ENCODE data around the gene INCENP. TPM values are rescaled to one million over a fixed set of nuclear protein-coding genes. Genes with fewer than 3 reads are reported as not detected.

Gene INCENP
- total and polyA plus RNA-seq, 11 donors, result 2.0 to 22.8 (median 12.5) TPM

DNA sequence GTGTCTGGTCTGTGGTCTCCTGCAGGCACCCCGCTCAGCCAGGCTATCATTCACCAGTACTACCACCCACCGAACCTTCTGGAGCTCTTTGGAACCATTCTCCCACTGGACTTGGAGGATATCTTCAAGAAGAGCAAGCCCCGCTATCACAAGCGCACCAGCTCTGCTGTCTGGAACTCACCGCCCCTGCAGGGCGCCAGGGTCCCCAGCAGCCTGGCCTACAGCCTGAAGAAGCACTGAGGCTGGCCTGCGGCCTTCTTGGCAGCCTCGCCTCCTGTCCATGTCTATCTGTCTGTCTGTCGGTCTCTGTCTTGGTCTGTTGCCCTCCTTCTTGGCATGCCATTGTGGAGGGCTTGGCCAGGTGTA lies 27.9 kb downstream of the INCENP start:
- DNase-seq (peak in 1 of 5 donors; percentile 7), ATAC-seq (no peak)
- Histone ChIP-seq H3K27ac (no peak overlapping the region), H3K4me1 (peaks cover 0 to 14% (median 3%) of the 10 kb centered on the region in 12 donors), H3K9me3 (no peaks in the 10 kb centered on the region), H3K4me3 (no peak overlapping the region), H3K27me3 (no peaks in the 10 kb centered on the region), H3K36me3 (peaks cover 0 to 59% (median 43%) of the 10 kb centered on the region in 9 donors)
- intact Hi-C loops (cut with DNase I), result no loop called here
- WGBS, 4 donors, result 90 to 98% (median 97%) methylated on average over 8 to 9 of the region's 9 CpGs
- TF ChIP-seq, protein P1, sequence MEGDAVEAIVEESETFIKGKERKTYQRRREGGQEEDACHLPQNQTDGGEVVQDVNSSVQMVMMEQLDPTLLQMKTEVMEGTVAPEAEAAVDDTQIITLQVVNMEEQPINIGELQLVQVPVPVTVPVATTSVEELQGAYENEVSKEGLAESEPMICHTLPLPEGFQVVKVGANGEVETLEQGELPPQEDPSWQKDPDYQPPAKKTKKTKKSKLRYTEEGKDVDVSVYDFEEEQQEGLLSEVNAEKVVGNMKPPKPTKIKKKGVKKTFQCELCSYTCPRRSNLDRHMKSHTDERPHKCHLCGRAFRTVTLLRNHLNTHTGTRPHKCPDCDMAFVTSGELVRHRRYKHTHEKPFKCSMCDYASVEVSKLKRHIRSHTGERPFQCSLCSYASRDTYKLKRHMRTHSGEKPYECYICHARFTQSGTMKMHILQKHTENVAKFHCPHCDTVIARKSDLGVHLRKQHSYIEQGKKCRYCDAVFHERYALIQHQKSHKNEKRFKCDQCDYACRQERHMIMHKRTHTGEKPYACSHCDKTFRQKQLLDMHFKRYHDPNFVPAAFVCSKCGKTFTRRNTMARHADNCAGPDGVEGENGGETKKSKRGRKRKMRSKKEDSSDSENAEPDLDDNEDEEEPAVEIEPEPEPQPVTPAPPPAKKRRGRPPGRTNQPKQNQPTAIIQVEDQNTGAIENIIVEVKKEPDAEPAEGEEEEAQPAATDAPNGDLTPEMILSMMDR (IDR thresholded peaks at IDR 0.05), result no peak
- no peak for TF ChIP-seq POLR2A (IDR thresholded peaks at IDR 0.05)

DNA sequence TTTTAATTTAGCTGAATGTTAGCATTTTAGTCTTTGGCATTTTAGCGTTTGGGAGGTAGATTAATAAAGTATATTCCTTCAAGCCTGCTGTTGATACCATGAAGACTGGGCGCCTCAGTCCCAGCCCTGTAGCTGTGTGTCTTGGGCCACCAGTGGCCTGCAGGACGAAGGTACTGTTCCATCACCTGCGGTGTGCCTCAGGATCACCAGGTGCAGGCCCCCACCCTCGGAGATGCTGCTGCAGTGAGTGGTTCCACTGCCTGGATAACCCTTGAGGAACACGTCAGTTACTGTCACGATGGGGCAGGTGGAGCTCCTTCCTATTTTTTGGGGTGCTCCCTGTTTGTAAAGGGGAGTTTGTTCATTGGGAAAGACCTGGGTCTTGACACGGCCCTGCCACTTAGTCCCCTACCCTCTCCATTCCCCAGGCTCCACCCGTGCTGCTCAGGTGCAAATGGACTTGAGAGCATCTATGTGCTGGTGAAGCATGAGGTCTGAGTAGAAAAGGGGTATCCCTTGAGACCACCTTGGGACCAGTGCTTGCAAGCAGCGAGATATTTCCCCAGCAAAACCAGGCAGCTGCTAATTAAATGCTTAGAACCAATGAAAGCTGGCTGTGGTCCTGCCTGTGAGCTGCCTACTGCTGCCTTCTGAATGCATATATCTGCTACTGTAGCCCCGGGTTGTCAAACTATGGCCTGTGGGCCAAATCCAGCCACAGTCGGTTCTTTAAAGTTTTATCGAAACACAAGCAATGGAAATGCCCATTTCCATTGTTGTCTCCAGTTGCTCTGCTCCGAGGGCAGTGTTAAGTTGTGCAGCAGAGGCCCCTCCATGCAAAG lies 28.7 kb downstream of the INCENP start:
- intact Hi-C loops (cut with DNase I), result no loop called here
- Histone ChIP-seq H3K36me3 (peaks cover 0 to 52% (median 35%) of the 10 kb centered on the region in 9 donors), H3K4me3 (no peak overlapping the region), H3K9me3 (no peaks in the 10 kb centered on the region), H3K27ac (peak overlapping the region in 1 of 12 donors; percentile 29), H3K4me1 (peaks cover 0 to 14% (median 3%) of the 10 kb centered on the region in 12 donors), H3K27me3 (no peaks in the 10 kb centered on the region)
- peak in 1 of 5 donors; percentile 18 for DNase-seq
- peak in 1 of 4 donors; percentile 9 for ATAC-seq
- 87 to 90% (median 88%) methylated on average over 14 of the region's 14 CpGs for WGBS, 4 donors
- TF ChIP-seq, protein P1 (IDR thresholded peaks at IDR 0.05), result no peak

DNA sequence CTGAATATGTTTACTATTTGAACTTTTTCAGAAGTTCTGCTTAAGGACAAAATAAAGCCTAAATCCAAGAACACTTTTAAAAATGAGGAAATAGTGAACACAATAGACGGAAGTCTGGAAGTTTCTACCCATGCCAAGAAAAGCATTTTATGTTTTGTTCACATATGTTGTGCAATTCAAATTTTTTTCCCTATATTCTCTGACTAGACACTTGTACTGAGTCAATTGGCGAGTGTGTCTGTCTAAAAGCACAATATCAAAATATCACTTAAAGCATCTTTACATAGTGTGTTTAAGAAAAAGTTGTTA lies 29.2 kb downstream of the INCENP start:
- TF ChIP-seq, protein P1 (IDR thresholded peaks at IDR 0.05), result no peak
- no peak for TF ChIP-seq POLR2A (IDR thresholded peaks at IDR 0.05)
- Histone ChIP-seq H3K27me3 (no peaks in the 10 kb centered on the region), H3K9me3 (no peaks in the 10 kb centered on the region), H3K4me3 (no peak overlapping the region), H3K4me1 (peaks cover 0 to 16% (median 3%) of the 10 kb centered on the region in 12 donors), H3K27ac (no peak overlapping the region), H3K36me3 (peaks cover 0 to 46% (median 30%) of the 10 kb centered on the region in 9 donors)
- peak in 1 of 4 donors; percentile 22 for ATAC-seq
- 62 to 75% (median 72%) methylated on average over 2 of the region's 2 CpGs for WGBS, 4 donors
- intact Hi-C loops (cut with DNase I), result no loop called here
- no peak for DNase-seq

DNA sequence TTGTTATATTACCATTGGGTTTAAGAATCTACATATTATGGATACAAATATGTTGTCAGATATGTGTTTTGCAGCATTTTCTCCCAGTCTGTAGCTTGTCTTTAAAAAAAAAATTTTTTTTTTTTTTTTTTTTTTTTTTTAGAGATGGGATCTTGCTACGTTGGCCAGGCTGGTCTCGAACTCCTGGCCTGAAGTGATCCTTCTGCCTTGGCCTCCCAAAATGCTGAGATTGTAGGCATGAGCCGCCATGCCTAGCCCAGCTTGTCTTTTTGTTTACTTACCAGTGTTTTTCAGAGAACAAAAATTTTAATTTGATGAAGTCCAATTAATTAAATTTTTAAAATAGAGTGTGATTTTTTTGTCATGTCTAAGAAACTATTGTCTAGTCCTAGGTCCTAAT lies 29.8 kb downstream of the INCENP start:
- Histone ChIP-seq H3K27ac (no peak overlapping the region), H3K27me3 (no peaks in the 10 kb centered on the region), H3K4me3 (no peak overlapping the region), H3K4me1 (peaks cover 0 to 16% (median 3%) of the 10 kb centered on the region in 12 donors), H3K9me3 (no peaks in the 10 kb centered on the region), H3K36me3 (peaks cover 0 to 41% (median 28%) of the 10 kb centered on the region in 9 donors)
- DNase-seq (peak in 1 of 5 donors; percentile 5), ATAC-seq (no peak)
- TF ChIP-seq POLR2A (IDR thresholded peaks at IDR 0.05), result no peak
- TF ChIP-seq, protein P1 (IDR thresholded peaks at IDR 0.05), result no peak
- 79 to 83% (median 79%) methylated on average over 3 of the region's 3 CpGs for WGBS, 4 donors
- intact Hi-C loops (cut with DNase I), result no loop called here

Data from heart left ventricle (tissue), 16 donors.